Thoracic aorta (tissue), 2 donors: Measurements from ENCODE around the gene TEAD1. TPM values are rescaled to one million over a fixed set of nuclear protein-coding genes. Genes with fewer than 3 reads are reported as not detected.

ENCODE experiments used
- ATAC-seq: fragments of 150-250 bp; one replicate; pipeline ENCODE4 v1.8.0; 2017; ENCODE audit warnings: low read depth; ENCODE audit not compliant: insufficient number of reproducible peaks, low FRiP score
- DNase-seq: peaks from one replicate; pipeline ENCODE4 v3.0.0-alpha.2; 2020; ENCODE audit warnings: low spot score
- H3K27ac ChIP-seq, 2 donors: fragments of 200-600 bp; sonication (generic); 1 replicate in 1 of 2; 2 replicates in 1 of 2; pipeline ENCODE4 v1.5.1; 2016; ENCODE audit warnings: mild to moderate bottlenecking in 2 of 2, moderate library complexity in 2 of 2
- H3K27me3 ChIP-seq: fragments of 200-600 bp; sonication (generic); replicated peaks from 2 replicates; pipeline ENCODE4 v1.6.0; 2016; ENCODE audit warnings: mild to moderate bottlenecking; ENCODE audit not compliant: insufficient read depth
- H3K36me3 ChIP-seq: fragments of 200-600 bp; sonication (generic); one replicate; pipeline ENCODE4 v1.5.1; 2016
- H3K4me1 ChIP-seq, 2 donors: fragments of 200-600 bp; sonication (generic); 1 replicate in 1 of 2; 2 replicates in 1 of 2; pipeline versions ENCODE4 v1.5.1 to v1.6.0; 2016; ENCODE audit warnings: low read depth in 2 of 2, mild to moderate bottlenecking in 1 of 2; ENCODE audit not compliant: control insufficient read depth in 1 of 2
- H3K4me3 ChIP-seq: fragments of 200-600 bp; sonication (generic); 2 replicates; pipeline ENCODE4 v1.5.1; 2016; ENCODE audit warnings: mild to moderate bottlenecking
- H3K9me3 ChIP-seq: fragments of 200-600 bp; sonication (generic); 2 replicates; pipeline ENCODE4 v1.5.1; 2016
- CTCF ChIP-seq: fragments of 200-600 bp; sonication (generic); IDR thresholded peaks from one replicate; pipeline ENCODE4 v1.5.1; 2019; ENCODE audit warnings: antibody characterized with exemption
- total RNA-seq, 2 donors: library from RNA; depleted of rRNA; stranded (reverse); fragments of >200 nt; gene quantifications; one replicate each; pipeline versions ENCODE4 v1.1.0 to v1.2.3, GENCODE V29; 2016

TEAD1 gene
- 100 to 1,000 TPM in 1 of 2 donors, 10 to 100 TPM in 1; 57.3 to 164 TPM for total RNA-seq

GRCh38 chr11:12673924-12674570 is at the start of gene TEAD1:
Gene TEAD1, plus strand, starts transcription at chr11:12674421.
- H3K27me3 ChIP-seq, result no peaks in the 10 kb centered on the region
- peak within 1 kb of the TSS; percentile 89 to 90 for H3K27ac ChIP-seq
- no peaks in the 10 kb centered on the region for H3K36me3 ChIP-seq
- peak; percentile 88 for ATAC-seq
- peak; percentile 66 for DNase-seq
- TF ChIP-seq CTCF, result no peak
- peaks cover 7 to 25% of the 10 kb centered on the region in 2 donors for H3K4me1 ChIP-seq
- H3K4me3 ChIP-seq, result peak within 1 kb of the TSS; percentile 86
- H3K9me3 ChIP-seq, result no peaks in the 10 kb centered on the region

- Histone ChIP-seq H3K9me3 (peaks cover 10% of the 10 kb centered on the region), H3K4me3 (no peak overlapping the region), H3K27ac (no peak overlapping the region), H3K27me3 (no peaks in the 10 kb centered on the region), H3K36me3 (no peaks in the 10 kb centered on the region), H3K4me1 (no peaks in the 10 kb centered on the region)
- TF ChIP-seq CTCF, result no peak
- no peak for ATAC-seq
- no peak for DNase-seq
Observed at GRCh38 chr11:12624595-12624994, 49.6 kb upstream of the TEAD1 start.

GRCh38 chr11:12625438-12626071 is 48.7 kb upstream of the TEAD1 start:
- TF ChIP-seq CTCF, result no peak
- H3K27ac ChIP-seq, result no peak overlapping the region
- DNase-seq (no peak), ATAC-seq (no peak)
- peaks cover 10% of the 10 kb centered on the region for H3K9me3 ChIP-seq
- H3K4me3 ChIP-seq, result no peak overlapping the region
- H3K27me3 ChIP-seq, result no peaks in the 10 kb centered on the region
- H3K36me3 ChIP-seq, result no peaks in the 10 kb centered on the region
- H3K4me1 ChIP-seq, result no peaks in the 10 kb centered on the region

GRCh38 chr11:12626616-12627015 is 47.6 kb upstream of the TEAD1 start:
- no peak for TF ChIP-seq CTCF
- Histone ChIP-seq H3K4me1 (no peaks in the 10 kb centered on the region), H3K27me3 (no peaks in the 10 kb centered on the region), H3K27ac (no peak overlapping the region), H3K36me3 (no peaks in the 10 kb centered on the region), H3K9me3 (peaks cover 10% of the 10 kb centered on the region), H3K4me3 (no peak overlapping the region)
- ATAC-seq, result no peak
- DNase-seq, result no peak

GRCh38 chr11:12628314-12628713 is 45.9 kb upstream of the TEAD1 start:
- Histone ChIP-seq H3K27me3 (no peaks in the 10 kb centered on the region), H3K4me3 (no peak overlapping the region), H3K27ac (no peak overlapping the region), H3K36me3 (no peaks in the 10 kb centered on the region), H3K9me3 (peaks cover 9% of the 10 kb centered on the region), H3K4me1 (no peaks in the 10 kb centered on the region)
- no peak for TF ChIP-seq CTCF
- DNase-seq (no peak), ATAC-seq (no peak)
